ENCODE data around the gene RPS19BP1.
"Not testable (repeated sequence)": the region's sequence is repeated elsewhere in the genome, so short reads cannot be mapped to it uniquely, and the experiment has no call there.

The RPS19BP1 gene

DNA sequence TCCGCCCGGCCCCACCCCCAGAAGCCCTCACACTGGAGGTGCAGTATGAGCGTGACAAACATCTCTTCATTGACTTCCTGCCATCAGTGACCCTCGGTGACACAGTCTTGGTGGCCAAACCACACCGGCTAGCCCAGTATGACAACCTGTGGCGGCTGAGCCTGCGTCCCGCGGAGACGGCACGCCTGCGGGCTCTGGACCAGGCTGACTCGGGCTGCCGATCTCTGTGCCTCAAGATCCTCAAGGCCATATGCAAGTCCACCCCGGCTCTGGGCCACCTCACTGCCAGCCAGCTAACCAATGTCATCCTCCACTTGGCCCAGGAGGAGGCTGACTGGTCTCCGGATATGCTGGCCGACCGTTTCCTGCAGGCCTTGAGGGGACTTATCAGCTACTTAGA, 18.8 kb downstream of the RPS19BP1 start:
- DNase-seq (ENCODE audit: low read depth): no peak
- TF ChIP-seq CTCF (IDR thresholded peaks at IDR 0.05; ENCODE audit: insufficient read depth, low read depth, low read length, missing control alignments): no peak

GRCh38 chr22:39512026-39512425, 20.5 kb downstream of the RPS19BP1 start:
- no peak overlapping the region for H3K4me3 ChIP-seq (ENCODE audit: low read length)
- no peak for TF ChIP-seq CTCF (IDR thresholded peaks at IDR 0.05; ENCODE audit: insufficient read depth, low read depth, low read length, missing control alignments)
- no peak for DNase-seq (ENCODE audit: low read depth)

More for the DNA sequence above, 18.8 kb downstream of the RPS19BP1 start:
- no peak overlapping the region for H3K4me3 ChIP-seq (ENCODE audit: low read length)

GRCh38 chr22:39511226-39511625, 21.3 kb downstream of the RPS19BP1 start:
- no peak for DNase-seq (ENCODE audit: low read depth)
- no peak for TF ChIP-seq CTCF (IDR thresholded peaks at IDR 0.05; ENCODE audit: insufficient read depth, low read depth, low read length, missing control alignments)
- H3K4me3 ChIP-seq (ENCODE audit: low read length): no peak overlapping the region

DNA sequence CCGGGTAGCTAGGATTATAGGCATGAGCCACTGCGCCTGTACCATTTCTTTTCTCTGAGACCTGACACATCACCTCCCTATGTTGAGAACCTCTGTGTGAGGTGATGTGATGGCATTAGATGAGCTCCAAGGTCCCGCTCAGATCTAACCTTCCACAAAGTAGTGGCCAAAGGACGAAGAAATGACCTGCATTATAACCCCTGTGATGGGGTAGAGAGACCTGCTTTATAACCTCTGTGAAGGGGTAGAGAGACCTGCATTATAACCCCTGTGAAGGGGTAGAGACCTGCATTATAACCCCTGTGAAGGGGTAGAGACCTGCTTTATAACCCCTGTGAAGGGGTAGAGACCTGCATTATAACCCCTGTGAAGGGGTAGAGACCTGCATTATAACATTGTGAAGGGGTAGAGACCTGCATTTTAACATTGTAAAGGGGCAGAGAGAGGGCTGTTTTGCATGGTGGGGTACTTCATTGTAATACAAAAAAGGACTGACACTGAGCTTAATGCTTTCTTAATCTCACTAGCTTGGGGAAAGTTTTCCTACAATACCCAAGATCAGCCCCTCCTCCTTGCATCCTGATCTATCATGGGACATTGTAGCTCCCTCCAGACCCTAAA, 21.9 kb downstream of the RPS19BP1 start:
- DNase-seq (ENCODE audit: low read depth): no peak
- no peak overlapping the region for H3K4me3 ChIP-seq (ENCODE audit: low read length)
- TF ChIP-seq CTCF (IDR thresholded peaks at IDR 0.05; ENCODE audit: insufficient read depth, low read depth, low read length, missing control alignments): no peak

DNA sequence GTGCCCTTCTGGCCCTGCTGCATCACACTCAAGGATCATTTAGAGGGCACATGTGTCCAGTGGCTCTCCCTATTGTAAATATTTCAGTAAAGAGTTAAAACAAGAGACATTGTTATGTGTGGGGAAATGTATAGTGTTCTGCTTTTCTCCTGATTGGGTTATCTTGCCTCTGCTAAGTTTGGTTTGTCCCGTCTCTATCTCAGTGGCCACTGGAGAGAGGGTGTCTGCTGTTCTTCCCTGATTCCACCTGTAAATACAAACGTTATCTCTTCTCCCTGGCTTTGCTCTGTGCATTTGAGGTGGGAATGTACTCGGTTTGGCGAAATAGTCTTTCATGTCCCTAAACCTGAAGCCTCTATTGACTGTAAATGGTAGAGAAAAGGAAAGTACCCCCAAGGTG, 24.2 kb downstream of the RPS19BP1 start:
- no peak for TF ChIP-seq CTCF (IDR thresholded peaks at IDR 0.05; ENCODE audit: insufficient read depth, low read depth, low read length, missing control alignments)
- no peak overlapping the region for H3K4me3 ChIP-seq (ENCODE audit: low read length)
- DNase-seq (ENCODE audit: low read depth): no peak

DNA sequence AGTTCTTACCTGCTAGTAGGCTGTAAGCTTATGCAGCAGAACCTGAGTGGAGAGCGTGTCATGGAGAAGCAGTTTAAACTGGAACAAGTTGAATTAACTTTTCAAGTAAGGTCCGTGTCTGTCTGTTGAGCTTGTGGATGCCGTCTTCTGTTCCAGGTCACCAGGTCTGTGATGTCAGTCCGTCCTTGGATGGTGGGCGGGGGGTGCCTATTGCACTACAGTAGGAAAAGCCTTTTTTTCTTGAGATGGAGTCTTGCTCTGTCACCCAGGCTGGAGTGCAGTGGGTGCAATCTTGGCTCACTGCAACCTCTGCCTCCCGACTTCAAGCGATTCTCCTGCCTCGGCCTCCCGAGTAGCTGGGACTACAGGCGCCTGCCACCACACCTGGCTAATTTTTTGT, 25.5 kb downstream of the RPS19BP1 start:
- not testable (repeated sequence) for H3K4me3 ChIP-seq (ENCODE audit: low read length); DNase-seq (ENCODE audit: low read depth)

GRCh38 chr22:39504071-39504470, 28.5 kb downstream of the RPS19BP1 start:
- no peak for DNase-seq (ENCODE audit: low read depth)
- no peak overlapping the region for H3K4me3 ChIP-seq (ENCODE audit: low read length)
- TF ChIP-seq CTCF (IDR thresholded peaks at IDR 0.05; ENCODE audit: insufficient read depth, low read depth, low read length, missing control alignments): no peak
